ENCODE data around the gene ARRB2. TPM values are rescaled to one million over a fixed set of nuclear protein-coding genes. Genes with fewer than 3 reads are reported as not detected.
A peak's percentile ranks its signal among the peaks of the same experiment; 100 is the strongest.

Gene ARRB2
- total RNA-seq, 1 donor from 2014 or later = 28.1 TPM

- Histone ChIP-seq H3K27me3 (ENCODE audit: low read depth) (no peaks in the 10 kb centered on the region), H3K4me1 (peaks cover 24% of the 10 kb centered on the region), H3K9me3 (replicated peaks) (no peaks in the 10 kb centered on the region), H3K27ac (replicated peaks) (peak overlapping the region; percentile 80), H3K36me3 (peaks cover 11% of the 10 kb centered on the region), H3K4me3 (no peak overlapping the region)
- intact Hi-C loops (cut with micrococcal nuclease) = no loop called here
- TF ChIP-seq CTCF (IDR thresholded peaks at IDR 0.05; ENCODE audit: borderline replicate concordance) = no peak
- no peak for DNase-seq
These were observed 12.3 kb downstream of the ARRB2 start for GRCh38 chr17:4722678-4723240.

- intact Hi-C loops (cut with micrococcal nuclease) = no loop called here
- peaks cover 23% of the 10 kb centered on the region for H3K4me1 ChIP-seq
- no peaks in the 10 kb centered on the region for H3K36me3 ChIP-seq
- DNase-seq = no peak
- no peaks in the 10 kb centered on the region for H3K9me3 ChIP-seq (replicated peaks)
- TF ChIP-seq CTCF (IDR thresholded peaks at IDR 0.05; ENCODE audit: borderline replicate concordance) = no peak
- H3K27me3 ChIP-seq (ENCODE audit: low read depth) = no peaks in the 10 kb centered on the region
- no peak overlapping the region for H3K27ac ChIP-seq (replicated peaks)
- no peak overlapping the region for H3K4me3 ChIP-seq
These were observed 14.2 kb downstream of the ARRB2 start for GRCh38 chr17:4724650-4725049.

- Histone ChIP-seq H3K27ac (replicated peaks) (no peak overlapping the region), H3K4me3 (no peak overlapping the region), H3K27me3 (ENCODE audit: low read depth) (no peaks in the 10 kb centered on the region), H3K4me1 (peaks cover 18% of the 10 kb centered on the region), H3K9me3 (replicated peaks) (no peaks in the 10 kb centered on the region), H3K36me3 (no peaks in the 10 kb centered on the region)
- DNase-seq = no peak
- no peak for TF ChIP-seq CTCF (IDR thresholded peaks at IDR 0.05; ENCODE audit: borderline replicate concordance)
- intact Hi-C loops (cut with micrococcal nuclease) = no loop called here
These were observed 15.3 kb downstream of the ARRB2 start for GRCh38 chr17:4725646-4726310.

GRCh38 chr17:4728124-4728523 lies 17.7 kb downstream of the ARRB2 start:
- no peak for DNase-seq
- Histone ChIP-seq H3K27me3 (ENCODE audit: low read depth) (no peaks in the 10 kb centered on the region), H3K27ac (replicated peaks) (no peak overlapping the region), H3K36me3 (no peaks in the 10 kb centered on the region), H3K4me3 (no peak overlapping the region), H3K4me1 (peaks cover 14% of the 10 kb centered on the region), H3K9me3 (replicated peaks) (no peaks in the 10 kb centered on the region)
- intact Hi-C loops (cut with micrococcal nuclease) = no loop called here
- no peak for TF ChIP-seq CTCF (IDR thresholded peaks at IDR 0.05; ENCODE audit: borderline replicate concordance)

- intact Hi-C loops (cut with micrococcal nuclease) = no loop called here
- Histone ChIP-seq H3K27ac (replicated peaks) (no peak overlapping the region), H3K4me3 (no peak overlapping the region), H3K27me3 (ENCODE audit: low read depth) (peaks cover under 1% of the 10 kb centered on the region), H3K9me3 (replicated peaks) (no peaks in the 10 kb centered on the region), H3K4me1 (peaks cover 14% of the 10 kb centered on the region), H3K36me3 (no peaks in the 10 kb centered on the region)
- no peak for DNase-seq
- TF ChIP-seq CTCF (IDR thresholded peaks at IDR 0.05; ENCODE audit: borderline replicate concordance) = peak; percentile 19
These were observed 22.7 kb downstream of the ARRB2 start for GRCh38 chr17:4733073-4733531.
